GM12878 (cell line): Measurements from ENCODE around the gene CHERP. TPM values are rescaled to one million over a fixed set of nuclear protein-coding genes. Genes with fewer than 3 reads are reported as not detected.

ENCODE experiments used
- BACH1 ChIP-seq: fragments of 450-650 bp; IDR thresholded peaks from 2 replicates; pipeline ENCODE4 v1.6.1; 2017; ENCODE audit warnings: mild to moderate bottlenecking, borderline replicate concordance
- CHD1 ChIP-seq: IDR thresholded peaks from 2 replicates; pipeline ENCODE4 v1.6.1; 2012; ENCODE audit warnings: low read depth, low read length, improper control_type of control experiment
- ESRRA ChIP-seq: IDR thresholded peaks from 2 replicates; pipeline ENCODE4 v1.6.1; 2012; ENCODE audit warnings: mild to moderate bottlenecking, low read length, improper control_type of control experiment
- EZH2 ChIP-seq: IDR thresholded peaks from 2 replicates; pipeline ENCODE4 v1.6.1; 2012; ENCODE audit warnings: low read depth, mild to moderate bottlenecking, control low read depth, inconsistent platforms, low read length, borderline replicate concordance; ENCODE audit not compliant: control insufficient read depth
- GATAD2B ChIP-seq: fragments of 450-650 bp; conservative IDR thresholded peaks from 2 replicates; pipeline ENCODE4 v1.6.1; 2017; ENCODE audit warnings: low read depth, mild to moderate bottlenecking, moderate library complexity
- IKZF2 ChIP-seq, 2 experiments: fragments of 450-650 bp; IDR thresholded peaks; 2 replicates each; pipeline ENCODE4 v1.6.1; 2017; ENCODE audit warnings: mild to moderate bottlenecking in 2 of 2, moderate library complexity in 2 of 2
- KAT2A ChIP-seq: conservative IDR thresholded peaks from 2 replicates; pipeline ENCODE4 v1.6.1; 2011; ENCODE audit warnings: low read depth, low read length; ENCODE audit not compliant: control insufficient read depth
- MEF2B ChIP-seq: fragments of 450-650 bp; IDR thresholded peaks from 2 replicates; pipeline ENCODE4 v1.6.1; 2018; ENCODE audit warnings: mild to moderate bottlenecking, moderate library complexity; ENCODE audit not compliant: partially characterized antibody, poor library complexity, severe bottlenecking
- MTA2 ChIP-seq: fragments of 450-650 bp; IDR thresholded peaks from 2 replicates; pipeline ENCODE4 v1.6.1; 2016; ENCODE audit warnings: low read depth, mild to moderate bottlenecking, moderate library complexity
- SP1 ChIP-seq: IDR thresholded peaks from one replicate; pipeline ENCODE4 v1.6.1; 2011; ENCODE audit warnings: low read depth, low read length
- STAT1 ChIP-seq: fragments of 450-650 bp; conservative IDR thresholded peaks from 2 replicates; pipeline ENCODE4 v1.6.1; 2014; ENCODE audit warnings: antibody characterized with exemption, mild to moderate bottlenecking
- TCF12 ChIP-seq: IDR thresholded peaks from 2 replicates; pipeline ENCODE4 v1.6.1; 2011; ENCODE audit warnings: low read depth, mild to moderate bottlenecking, low read length
- polyA plus RNA-seq, 11 experiments: library from polyadenylated mRNA; depleted of rRNA in 4 of 11; unstranded in 6 of 11; stranded (reverse) in 5 of 11; fragments of >200 nt; fragmentation: Nextera tagmentation in 4 of 11; fragmentation: Illumina TruSeq in 1 of 11; extraction: Ambion mirVana in 4 of 11; extraction: Trizol in 1 of 11; gene quantifications; 1 replicate in 1 of 11; 2 replicates in 10 of 11; pipeline versions ENCODE4 v1.2.1 to v1.2.3, GENCODE V29; 2011 to 2016; ENCODE audit warnings: inconsistent platforms in 2 of 11, missing spikeins in 2 of 11, low read depth in 1 of 11
- total RNA-seq, 4 experiments: library from RNA; depleted of rRNA in 3 of 4; stranded (reverse); fragments of >200 nt in 3 of 4; fragmentation: Illumina TruSeq in 1 of 4; extraction: Trizol in 1 of 4; gene quantifications; 2 replicates each; pipeline versions ENCODE4 v1.2.1 to v1.2.3, GENCODE V29; 2013 to 2021
- TF ChIP-seq, protein P1 (sequence below): fragments of 450-650 bp; formaldehyde crosslinking; IDR thresholded peaks from 2 replicates; pipeline ENCODE4 v1.4.0; 2020; ENCODE audit warnings: mild to moderate bottlenecking, moderate library complexity
- TF ChIP-seq, protein P2 (sequence below): IDR thresholded peaks from 2 replicates; pipeline ENCODE4 v1.6.1; 2012; ENCODE audit warnings: mild to moderate bottlenecking, low read depth, low read length
- TF ChIP-seq, protein P3 (sequence below): fragments of 450-650 bp; IDR thresholded peaks from 2 replicates; pipeline ENCODE4 v1.6.1; 2016; ENCODE audit warnings: mild to moderate bottlenecking
- TF ChIP-seq, protein P4 (sequence below): IDR thresholded peaks from 2 replicates; pipeline ENCODE4 v1.6.1; 2012; ENCODE audit warnings: low read depth, low read length, improper control_type of control experiment
- TF ChIP-seq, protein P5 (sequence below): fragments of 450-650 bp; IDR thresholded peaks from 2 replicates; pipeline ENCODE4 v1.6.1; 2018; ENCODE audit warnings: mild to moderate bottlenecking, low read depth, moderate library complexity; ENCODE audit not compliant: partially characterized antibody

Gene CHERP
- total and polyA plus RNA-seq, 10 of the 15 experiments (the other 5 are each of a cell fraction or from before 2014, with no cell fraction given): 0.66 to 65.3 (median 12.2) TPM

DNA sequence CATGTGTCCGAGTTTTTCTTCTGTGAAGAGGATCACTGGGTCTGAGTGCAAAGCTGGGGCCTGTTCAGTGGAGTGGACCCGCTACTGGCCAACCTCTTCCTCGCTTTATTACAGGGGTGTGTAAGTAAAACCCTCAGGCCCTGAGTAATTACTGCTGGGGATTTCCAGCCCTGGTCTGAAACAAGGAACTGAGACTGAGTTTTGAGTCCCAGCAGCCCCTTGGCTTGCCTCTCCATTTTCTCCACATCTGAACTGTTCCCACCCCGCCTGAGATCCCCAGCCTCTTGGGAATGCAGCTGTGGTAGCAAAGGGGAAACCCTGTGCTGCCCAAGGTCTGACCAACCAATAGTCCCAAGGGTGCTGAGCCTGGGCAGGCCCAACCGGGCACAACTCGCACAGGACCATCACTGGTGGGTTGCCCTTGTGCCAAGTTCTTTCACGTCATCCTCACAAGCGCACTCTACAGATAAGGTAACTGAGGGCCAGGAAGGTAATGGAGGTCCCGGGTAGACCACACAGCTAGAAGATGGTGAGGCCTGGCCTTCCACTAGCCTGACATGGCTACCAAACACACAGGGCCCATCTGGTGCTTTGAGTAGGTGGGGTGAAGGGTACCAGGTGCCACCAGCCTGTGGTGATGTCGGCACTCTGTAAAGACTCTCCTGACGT, 43.7 kb upstream of the CHERP start (continued):
- TF ChIP-seq, protein P1, sequence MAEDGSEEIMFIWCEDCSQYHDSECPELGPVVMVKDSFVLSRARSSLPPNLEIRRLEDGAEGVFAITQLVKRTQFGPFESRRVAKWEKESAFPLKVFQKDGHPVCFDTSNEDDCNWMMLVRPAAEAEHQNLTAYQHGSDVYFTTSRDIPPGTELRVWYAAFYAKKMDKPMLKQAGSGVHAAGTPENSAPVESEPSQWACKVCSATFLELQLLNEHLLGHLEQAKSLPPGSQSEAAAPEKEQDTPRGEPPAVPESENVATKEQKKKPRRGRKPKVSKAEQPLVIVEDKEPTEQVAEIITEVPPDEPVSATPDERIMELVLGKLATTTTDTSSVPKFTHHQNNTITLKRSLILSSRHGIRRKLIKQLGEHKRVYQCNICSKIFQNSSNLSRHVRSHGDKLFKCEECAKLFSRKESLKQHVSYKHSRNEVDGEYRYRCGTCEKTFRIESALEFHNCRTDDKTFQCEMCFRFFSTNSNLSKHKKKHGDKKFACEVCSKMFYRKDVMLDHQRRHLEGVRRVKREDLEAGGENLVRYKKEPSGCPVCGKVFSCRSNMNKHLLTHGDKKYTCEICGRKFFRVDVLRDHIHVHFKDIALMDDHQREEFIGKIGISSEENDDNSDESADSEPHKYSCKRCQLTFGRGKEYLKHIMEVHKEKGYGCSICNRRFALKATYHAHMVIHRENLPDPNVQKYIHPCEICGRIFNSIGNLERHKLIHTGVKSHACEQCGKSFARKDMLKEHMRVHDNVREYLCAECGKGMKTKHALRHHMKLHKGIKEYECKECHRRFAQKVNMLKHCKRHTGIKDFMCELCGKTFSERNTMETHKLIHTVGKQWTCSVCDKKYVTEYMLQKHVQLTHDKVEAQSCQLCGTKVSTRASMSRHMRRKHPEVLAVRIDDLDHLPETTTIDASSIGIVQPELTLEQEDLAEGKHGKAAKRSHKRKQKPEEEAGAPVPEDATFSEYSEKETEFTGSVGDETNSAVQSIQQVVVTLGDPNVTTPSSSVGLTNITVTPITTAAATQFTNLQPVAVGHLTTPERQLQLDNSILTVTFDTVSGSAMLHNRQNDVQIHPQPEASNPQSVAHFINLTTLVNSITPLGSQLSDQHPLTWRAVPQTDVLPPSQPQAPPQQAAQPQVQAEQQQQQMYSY (CRISPR knock-in tag): no peak
- TF ChIP-seq, protein P2, sequence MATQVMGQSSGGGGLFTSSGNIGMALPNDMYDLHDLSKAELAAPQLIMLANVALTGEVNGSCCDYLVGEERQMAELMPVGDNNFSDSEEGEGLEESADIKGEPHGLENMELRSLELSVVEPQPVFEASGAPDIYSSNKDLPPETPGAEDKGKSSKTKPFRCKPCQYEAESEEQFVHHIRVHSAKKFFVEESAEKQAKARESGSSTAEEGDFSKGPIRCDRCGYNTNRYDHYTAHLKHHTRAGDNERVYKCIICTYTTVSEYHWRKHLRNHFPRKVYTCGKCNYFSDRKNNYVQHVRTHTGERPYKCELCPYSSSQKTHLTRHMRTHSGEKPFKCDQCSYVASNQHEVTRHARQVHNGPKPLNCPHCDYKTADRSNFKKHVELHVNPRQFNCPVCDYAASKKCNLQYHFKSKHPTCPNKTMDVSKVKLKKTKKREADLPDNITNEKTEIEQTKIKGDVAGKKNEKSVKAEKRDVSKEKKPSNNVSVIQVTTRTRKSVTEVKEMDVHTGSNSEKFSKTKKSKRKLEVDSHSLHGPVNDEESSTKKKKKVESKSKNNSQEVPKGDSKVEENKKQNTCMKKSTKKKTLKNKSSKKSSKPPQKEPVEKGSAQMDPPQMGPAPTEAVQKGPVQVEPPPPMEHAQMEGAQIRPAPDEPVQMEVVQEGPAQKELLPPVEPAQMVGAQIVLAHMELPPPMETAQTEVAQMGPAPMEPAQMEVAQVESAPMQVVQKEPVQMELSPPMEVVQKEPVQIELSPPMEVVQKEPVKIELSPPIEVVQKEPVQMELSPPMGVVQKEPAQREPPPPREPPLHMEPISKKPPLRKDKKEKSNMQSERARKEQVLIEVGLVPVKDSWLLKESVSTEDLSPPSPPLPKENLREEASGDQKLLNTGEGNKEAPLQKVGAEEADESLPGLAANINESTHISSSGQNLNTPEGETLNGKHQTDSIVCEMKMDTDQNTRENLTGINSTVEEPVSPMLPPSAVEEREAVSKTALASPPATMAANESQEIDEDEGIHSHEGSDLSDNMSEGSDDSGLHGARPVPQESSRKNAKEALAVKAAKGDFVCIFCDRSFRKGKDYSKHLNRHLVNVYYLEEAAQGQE: no peak
- TF ChIP-seq TCF12: peak; percentile 96
- TF ChIP-seq CHD1: no peak
- TF ChIP-seq EZH2: no peak
- TF ChIP-seq IKZF2 (IDR thresholded peaks at IDR 0.05): peak; percentile 98
- no peak for TF ChIP-seq KAT2A
- 0 out of 2 replicates have a peak, but pooled peaks have one; percentile 19 for TF ChIP-seq STAT1
- TF ChIP-seq, protein P3, sequence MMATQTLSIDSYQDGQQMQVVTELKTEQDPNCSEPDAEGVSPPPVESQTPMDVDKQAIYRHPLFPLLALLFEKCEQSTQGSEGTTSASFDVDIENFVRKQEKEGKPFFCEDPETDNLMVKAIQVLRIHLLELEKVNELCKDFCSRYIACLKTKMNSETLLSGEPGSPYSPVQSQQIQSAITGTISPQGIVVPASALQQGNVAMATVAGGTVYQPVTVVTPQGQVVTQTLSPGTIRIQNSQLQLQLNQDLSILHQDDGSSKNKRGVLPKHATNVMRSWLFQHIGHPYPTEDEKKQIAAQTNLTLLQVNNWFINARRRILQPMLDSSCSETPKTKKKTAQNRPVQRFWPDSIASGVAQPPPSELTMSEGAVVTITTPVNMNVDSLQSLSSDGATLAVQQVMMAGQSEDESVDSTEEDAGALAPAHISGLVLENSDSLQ: no peak; the same call in 1 of the 2 replicates
- TF ChIP-seq, protein P4, sequence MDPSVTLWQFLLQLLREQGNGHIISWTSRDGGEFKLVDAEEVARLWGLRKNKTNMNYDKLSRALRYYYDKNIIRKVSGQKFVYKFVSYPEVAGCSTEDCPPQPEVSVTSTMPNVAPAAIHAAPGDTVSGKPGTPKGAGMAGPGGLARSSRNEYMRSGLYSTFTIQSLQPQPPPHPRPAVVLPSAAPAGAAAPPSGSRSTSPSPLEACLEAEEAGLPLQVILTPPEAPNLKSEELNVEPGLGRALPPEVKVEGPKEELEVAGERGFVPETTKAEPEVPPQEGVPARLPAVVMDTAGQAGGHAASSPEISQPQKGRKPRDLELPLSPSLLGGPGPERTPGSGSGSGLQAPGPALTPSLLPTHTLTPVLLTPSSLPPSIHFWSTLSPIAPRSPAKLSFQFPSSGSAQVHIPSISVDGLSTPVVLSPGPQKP: no peak
- peak; percentile 39; the same call in 1 of the 2 replicates for TF ChIP-seq BACH1
- no peak for TF ChIP-seq ESRRA
- TF ChIP-seq, protein P5, sequence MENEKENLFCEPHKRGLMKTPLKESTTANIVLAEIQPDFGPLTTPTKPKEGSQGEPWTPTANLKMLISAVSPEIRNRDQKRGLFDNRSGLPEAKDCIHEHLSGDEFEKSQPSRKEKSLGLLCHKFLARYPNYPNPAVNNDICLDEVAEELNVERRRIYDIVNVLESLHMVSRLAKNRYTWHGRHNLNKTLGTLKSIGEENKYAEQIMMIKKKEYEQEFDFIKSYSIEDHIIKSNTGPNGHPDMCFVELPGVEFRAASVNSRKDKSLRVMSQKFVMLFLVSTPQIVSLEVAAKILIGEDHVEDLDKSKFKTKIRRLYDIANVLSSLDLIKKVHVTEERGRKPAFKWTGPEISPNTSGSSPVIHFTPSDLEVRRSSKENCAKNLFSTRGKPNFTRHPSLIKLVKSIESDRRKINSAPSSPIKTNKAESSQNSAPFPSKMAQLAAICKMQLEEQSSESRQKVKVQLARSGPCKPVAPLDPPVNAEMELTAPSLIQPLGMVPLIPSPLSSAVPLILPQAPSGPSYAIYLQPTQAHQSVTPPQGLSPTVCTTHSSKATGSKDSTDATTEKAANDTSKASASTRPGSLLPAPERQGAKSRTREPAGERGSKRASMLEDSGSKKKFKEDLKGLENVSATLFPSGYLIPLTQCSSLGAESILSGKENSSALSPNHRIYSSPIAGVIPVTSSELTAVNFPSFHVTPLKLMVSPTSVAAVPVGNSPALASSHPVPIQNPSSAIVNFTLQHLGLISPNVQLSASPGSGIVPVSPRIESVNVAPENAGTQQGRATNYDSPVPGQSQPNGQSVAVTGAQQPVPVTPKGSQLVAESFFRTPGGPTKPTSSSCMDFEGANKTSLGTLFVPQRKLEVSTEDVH: no peak
- TF ChIP-seq MTA2: peak; percentile 94
- TF ChIP-seq GATAD2B: peak; percentile 100
- TF ChIP-seq SP1: peak; percentile 35
- TF ChIP-seq MEF2B: peak; percentile 100
